Myocyte (in vitro differentiated cells): ENCODE measurements around the gene IRF9. TPM values are rescaled to one million over a fixed set of nuclear protein-coding genes. Genes with fewer than 3 reads are reported as not detected.

Experiments used
- DNase-seq: peaks from one replicate; pipeline ENCODE4 v3.0.0-alpha.2; 2012; ENCODE audit warnings: low read depth
- polyA plus RNA-seq: library from polyadenylated mRNA; unstranded; fragments of >200 nt; gene quantifications from one replicate; pipeline ENCODE4 v1.2.1, GENCODE V29; 2012; ENCODE audit warnings: missing spikeins
- total RNA-seq: library from RNA; depleted of rRNA; stranded (reverse); fragments of >200 nt; gene quantifications from 2 replicates; pipeline ENCODE4 v1.2.3, GENCODE V29; 2014

Gene IRF9
- total RNA-seq = 48.6 and 94.1 TPM in 2 replicates
- polyA plus RNA-seq = 53.0 TPM

DNA sequence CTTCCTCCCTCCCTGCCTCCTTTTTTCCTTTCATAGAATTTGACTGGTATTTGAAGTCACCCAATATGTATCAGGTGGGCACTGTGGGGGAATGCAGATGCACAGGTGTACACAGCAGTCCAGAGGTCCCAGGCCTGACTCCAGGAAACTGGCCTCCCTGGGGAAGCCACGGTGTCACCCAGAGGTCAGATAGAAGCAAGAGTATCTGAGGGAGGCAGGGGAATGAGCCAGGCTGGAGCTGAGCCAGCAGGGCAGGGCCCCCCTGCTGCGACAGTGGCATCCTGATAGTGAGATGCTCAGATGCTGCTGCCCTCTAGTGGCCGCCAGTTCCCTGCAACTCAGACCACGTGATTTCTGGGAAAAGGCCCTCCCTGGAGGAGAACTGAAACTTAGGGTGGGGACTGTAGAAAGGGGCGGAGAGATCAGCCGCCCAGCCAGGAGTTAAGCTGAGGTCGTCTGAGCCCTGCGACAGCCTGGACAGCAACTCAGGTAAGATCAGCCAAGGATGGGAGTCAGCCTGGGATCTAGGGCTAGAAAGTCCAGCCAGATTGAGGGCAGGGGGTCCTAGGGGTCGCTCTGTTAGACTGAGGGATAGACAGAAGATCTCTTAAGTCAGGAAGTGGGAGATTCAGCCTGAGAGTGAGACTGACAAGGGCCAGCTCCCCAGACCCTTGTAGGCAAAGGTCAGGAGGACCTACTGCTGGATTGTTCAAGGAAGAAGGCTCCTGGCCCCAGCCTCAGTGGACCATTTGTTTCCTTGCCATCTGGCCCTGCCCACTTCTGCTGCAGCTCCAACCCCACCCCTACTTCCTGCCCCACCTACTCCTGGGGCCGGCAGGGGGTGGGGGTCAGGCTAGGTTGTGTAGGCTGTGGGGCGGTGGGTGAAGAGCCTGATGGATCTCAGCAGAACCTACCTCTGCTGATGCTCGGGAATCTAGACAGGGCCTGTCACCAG, at the start of gene IRF9:
Gene IRF9, plus strand, starts transcription at position 416 of the 955 bp plus-strand sequence. CDS start 880 bp downstream, outside the sequence.
- peak; percentile 96 for DNase-seq

DNA sequence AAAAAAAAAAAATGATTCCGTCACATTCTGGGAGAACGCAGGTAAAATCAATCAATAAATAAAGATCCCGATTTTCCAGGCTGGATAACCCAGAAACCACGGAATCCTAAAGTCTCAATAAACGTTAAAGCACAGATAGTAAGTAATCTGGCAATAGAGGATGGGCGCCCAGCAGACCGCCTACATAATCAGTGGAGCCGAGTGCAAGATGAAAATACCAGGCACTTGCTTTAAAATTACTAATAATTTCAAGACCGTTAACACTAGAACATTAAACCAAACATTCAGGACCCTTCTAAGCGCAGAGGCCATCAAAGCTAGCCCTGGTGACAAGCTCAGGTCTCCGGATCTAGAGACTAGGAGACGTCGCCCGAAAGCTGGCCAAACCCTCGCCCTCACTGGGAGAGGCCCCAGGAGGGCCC, 47.7 kb upstream of the IRF9 start:
- DNase-seq = no peak

GRCh38 chr14:24113801-24114531, 47.1 kb upstream of the IRF9 start:
- DNase-seq = peak; percentile 94

GRCh38 chr14:24114532-24115421, 46.3 kb upstream of the IRF9 start, which contains the start of the genes DCAF11 and NRL:
DCAF11 (plus strand) TSS chr14:24114777; CDS start chr14:24115595, 818 bp downstream.
NRL (minus strand) TSS chr14:24114949; CDS start chr14:24082848, 32,101 bp downstream.
- peak; percentile 100 for DNase-seq

- DNase-seq = no peak
Observed at GRCh38 chr14:24115422-24116127, 45.5 kb upstream of the IRF9 start.

GRCh38 chr14:24116128-24116814, 44.8 kb upstream of the IRF9 start:
- no peak for DNase-seq

GRCh38 chr14:24117179-24117578, 43.9 kb upstream of the IRF9 start:
- no peak for DNase-seq

DNA sequence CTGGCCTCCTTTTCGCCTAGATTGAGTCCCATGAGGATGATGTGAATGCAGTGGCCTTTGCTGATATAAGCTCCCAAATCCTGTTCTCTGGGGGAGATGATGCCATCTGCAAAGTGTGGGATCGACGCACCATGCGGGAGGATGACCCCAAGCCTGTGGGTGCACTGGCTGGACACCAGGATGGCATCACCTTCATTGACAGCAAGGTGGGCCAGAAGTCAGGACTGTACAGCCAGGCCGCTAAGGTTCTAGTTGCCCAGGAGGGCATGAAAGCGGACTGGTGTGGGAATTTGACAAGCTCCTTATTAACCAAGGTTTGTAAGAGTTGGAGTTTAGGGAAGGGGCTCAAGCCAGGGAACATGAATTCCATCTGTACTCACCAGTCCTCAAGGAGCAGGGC, 41.4 kb upstream of the IRF9 start:
- DNase-seq = no peak

DNA sequence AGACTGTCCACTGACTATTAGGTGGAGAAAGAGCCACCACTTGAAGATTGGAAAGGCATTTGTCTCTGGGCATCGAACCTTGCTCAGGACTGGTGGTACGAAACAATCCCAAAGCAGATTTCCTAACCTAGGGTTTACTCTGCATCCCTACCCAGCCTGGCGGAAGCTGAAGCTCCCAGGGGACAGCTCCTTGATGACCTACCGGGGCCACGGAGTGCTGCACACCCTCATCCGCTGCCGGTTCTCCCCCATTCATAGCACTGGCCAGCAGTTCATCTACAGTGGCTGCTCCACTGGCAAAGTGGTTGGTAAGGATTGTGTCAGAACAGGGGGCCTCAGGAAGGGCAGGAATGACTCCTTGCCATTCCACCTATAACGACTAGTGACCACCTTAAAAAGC, 39.9 kb upstream of the IRF9 start:
- no peak for DNase-seq

GRCh38 chr14:24122416-24122815, 38.6 kb upstream of the IRF9 start:
- no peak for DNase-seq

- no peak for DNase-seq
Observed at GRCh38 chr14:24122898-24123297, 38.2 kb upstream of the IRF9 start.

DNA sequence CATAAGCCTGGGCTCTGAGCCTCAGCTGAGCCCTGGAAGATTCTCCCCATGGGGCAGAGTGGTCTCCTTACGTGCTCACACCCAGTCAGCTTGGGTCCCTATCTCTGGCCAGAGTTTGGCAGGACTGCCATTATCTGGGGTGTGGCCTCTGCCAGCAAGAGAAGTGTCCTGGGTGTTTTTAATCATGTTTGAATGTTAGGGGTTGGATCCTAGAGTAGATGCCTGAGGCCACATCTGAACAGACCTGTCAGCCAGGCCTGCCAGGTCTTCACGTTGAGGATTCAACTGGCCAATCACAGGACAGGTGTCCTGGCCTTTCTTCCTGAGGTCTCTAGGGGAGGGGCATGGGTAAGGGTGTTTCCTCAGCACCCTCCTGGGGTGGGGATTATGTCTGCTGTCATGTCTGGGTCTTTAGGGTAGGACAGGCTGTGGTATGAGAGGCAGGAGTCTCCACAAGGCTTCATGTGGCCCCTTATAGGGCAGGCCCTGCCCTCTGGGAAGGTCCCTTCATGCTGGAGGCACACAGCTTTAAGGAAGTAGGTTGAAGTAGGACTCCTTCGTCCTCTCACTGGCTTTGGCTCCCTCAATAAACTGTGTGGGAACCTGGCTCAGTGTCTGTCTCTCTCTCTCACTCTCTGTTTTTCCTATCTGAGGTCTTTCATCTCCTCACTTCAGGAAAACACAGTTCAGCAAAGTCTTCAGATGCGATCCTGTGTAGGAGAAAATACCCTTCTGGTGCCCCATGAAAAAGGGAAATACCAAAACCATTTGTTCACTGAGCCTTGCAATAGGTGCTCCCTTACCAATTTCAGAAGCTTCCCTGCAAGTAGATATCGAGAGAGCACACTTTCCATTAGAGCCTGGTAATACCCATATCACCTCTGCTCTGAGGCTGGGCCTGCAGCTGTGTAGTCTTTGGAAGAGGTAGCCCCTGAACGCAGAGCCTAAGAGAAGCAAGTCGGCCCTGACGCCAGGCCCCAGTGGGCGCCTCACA, 37.3 kb upstream of the IRF9 start:
- DNase-seq = no peak

DNA sequence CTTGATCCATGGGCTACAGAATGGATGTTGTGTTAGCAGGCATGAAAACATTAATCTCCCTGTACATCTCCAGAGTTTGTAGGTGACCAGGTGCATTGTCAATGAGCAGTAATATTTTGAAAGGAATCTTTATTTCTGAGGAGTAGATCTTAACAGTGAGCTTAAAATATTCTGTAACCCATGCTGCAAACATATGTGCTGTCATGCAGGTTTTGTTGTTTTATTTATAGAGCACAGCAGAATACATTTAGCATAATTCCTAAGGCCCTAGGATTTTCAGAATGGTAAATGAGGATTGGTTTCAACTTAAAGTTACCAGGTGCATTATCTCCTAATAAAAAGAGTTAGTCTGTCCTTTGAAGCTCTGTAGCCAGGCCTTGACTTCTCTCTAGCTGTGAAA, 34.1 kb upstream of the IRF9 start:
- no peak for DNase-seq

DNA sequence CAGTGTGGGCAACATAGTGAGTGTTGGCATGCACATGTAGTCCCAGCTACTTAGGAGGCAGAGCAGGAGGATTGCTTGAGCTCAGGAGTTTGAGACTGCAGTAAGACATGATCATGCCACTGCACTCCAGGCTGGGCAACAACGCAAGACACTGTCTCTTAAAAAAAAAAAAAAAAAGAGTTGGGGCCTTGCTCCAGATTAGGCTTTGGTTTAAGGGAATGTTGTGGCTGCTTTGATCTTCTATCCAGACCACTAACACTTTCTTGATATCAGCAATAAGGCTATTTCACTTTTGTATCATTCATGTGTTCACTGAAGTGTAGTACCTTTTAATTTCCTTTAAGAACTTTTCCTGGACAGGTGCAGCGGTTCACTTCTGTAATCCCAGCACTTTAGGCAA, 33.4 kb upstream of the IRF9 start:
- no peak for DNase-seq

- DNase-seq = no peak
Observed at GRCh38 chr14:24129410-24129998, 31.6 kb upstream of the IRF9 start.

DNA sequence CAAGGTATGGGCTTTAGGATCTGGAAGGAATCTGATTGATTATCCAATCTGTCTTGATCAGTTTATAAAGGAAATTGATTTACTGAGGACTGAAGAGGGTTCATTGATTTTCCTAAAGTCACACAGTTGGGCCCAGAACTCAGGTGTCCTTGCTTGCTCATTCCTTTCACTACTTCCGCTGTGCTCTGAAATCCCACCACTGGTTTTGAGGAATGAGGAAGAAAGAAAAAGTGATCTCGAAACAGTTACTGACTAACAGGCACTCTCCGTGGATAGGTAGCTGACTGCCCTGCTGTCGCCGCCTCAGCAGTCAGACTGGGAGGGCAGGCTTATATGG, 30.7 kb upstream of the IRF9 start, which contains the start of gene FITM1:
Gene FITM1, plus strand, starts transcription at position 280 of the 337 bp plus-strand sequence. CDS start 905 bp downstream, outside the sequence.
- no peak for DNase-seq

DNA sequence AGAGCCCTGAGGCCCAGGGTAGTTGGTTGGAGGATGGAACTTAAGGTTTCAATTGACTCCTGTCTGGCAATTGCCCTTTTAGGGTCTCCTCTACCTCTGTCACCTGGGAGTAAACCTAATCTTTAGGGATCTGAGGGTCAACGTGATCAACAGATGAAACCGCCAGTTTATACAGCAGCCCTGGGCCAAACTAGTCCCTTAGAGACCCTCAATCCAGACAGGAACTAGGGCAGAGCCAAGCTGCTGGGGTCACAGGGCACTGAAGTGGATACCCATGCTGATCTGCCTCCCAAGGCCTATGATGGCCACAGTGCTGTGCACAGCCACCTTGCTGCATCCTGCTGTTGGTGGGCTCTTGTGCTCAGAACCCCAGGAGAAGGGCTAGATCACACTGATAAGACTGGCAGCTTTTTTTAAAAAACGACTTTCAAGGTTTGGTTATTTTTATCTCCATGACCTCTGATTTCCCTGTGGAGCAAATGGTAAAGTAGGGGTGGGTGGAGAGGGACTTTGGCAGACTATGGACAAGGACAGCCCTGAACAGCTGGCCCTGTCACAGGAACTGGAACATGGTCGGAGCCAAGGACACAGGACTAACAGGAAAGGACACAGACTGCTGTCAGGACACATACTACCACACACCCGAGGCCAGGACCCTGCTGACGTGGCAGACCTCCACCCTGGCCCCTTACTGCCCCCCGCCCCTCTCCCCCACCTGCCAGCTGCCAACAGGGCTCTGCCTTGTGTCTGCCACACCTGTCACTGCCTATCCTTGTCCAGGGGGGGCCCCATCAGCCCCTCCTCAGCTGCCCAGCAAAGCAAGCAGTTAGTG, 30.1 kb upstream of the IRF9 start:
- peak; percentile 96 for DNase-seq
